Measurements from ENCODE around the gene KATNBL1.

GRCh38 chr15:34179234-34179633, 30.7 kb downstream of the KATNBL1 start:
- no peak for TF ChIP-seq CTCF (IDR thresholded peaks at IDR 0.05; ENCODE audit: borderline replicate concordance, extremely low read depth, low read length, poor library complexity, severe bottlenecking)
- TF ChIP-seq EZH2 (IDR thresholded peaks at IDR 0.05; ENCODE audit: borderline replicate concordance, low read depth, low read length, severe bottlenecking) = no peak
